Keratinocyte (primary cell): ENCODE measurements around the gene CXCL10.
"Not testable (repeated sequence)": the region's sequence is repeated elsewhere in the genome, so short reads cannot be mapped to it uniquely, and the experiment has no call there.

Experiments
- EZH2 ChIP-seq: IDR thresholded peaks from one replicate; pipeline ENCODE4 v1.6.1; 2012; ENCODE audit warnings: inconsistent platforms, mild to moderate bottlenecking, low read length, moderate library complexity
- TF ChIP-seq, protein P1 (sequence below), 3 experiments: IDR thresholded peaks in 1 of 3; conservative IDR thresholded peaks in 1 of 3; optimal IDR thresholded peaks in 1 of 3; 2 replicates in 2 of 3; 3 replicates in 1 of 3; pipeline versions ENCODE3 to v1.5.1; 2011; ENCODE audit warnings: low read length in 3 of 3, mild to moderate bottlenecking in 3 of 3, moderate library complexity in 2 of 3, control low read depth in 1 of 3, inconsistent platforms in 1 of 3; ENCODE audit not compliant: insufficient read depth in 2 of 3; ENCODE audit errors: extremely low read depth in 1 of 3

DNA sequence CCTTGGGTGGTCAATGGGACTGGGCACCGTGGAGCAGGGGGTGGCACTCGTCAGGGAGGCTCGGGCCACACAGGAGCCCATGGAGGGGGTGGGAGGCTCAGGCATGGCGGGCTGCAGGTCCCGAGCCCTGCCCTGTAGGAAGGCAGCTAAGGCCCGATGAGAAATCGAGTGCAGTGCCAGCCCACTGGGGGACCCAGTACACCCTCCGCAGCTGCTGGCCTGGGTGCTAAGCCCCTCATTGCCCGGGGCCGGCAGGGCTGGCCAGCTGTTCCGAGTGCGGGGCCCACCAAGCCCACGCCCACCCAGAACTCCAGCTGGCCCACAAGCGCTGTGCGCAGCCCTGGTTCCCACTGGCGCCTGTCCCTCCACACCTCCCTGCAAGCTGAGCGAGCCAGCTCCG is 20.0 kb upstream of the CXCL10 start:
- TF ChIP-seq, protein P1, sequence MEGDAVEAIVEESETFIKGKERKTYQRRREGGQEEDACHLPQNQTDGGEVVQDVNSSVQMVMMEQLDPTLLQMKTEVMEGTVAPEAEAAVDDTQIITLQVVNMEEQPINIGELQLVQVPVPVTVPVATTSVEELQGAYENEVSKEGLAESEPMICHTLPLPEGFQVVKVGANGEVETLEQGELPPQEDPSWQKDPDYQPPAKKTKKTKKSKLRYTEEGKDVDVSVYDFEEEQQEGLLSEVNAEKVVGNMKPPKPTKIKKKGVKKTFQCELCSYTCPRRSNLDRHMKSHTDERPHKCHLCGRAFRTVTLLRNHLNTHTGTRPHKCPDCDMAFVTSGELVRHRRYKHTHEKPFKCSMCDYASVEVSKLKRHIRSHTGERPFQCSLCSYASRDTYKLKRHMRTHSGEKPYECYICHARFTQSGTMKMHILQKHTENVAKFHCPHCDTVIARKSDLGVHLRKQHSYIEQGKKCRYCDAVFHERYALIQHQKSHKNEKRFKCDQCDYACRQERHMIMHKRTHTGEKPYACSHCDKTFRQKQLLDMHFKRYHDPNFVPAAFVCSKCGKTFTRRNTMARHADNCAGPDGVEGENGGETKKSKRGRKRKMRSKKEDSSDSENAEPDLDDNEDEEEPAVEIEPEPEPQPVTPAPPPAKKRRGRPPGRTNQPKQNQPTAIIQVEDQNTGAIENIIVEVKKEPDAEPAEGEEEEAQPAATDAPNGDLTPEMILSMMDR (optimal IDR thresholded peaks at IDR 0.05 in 1 of 3, IDR thresholded peaks at IDR 0.05 in 1 of 3, conservative IDR thresholded peaks at IDR 0.05 in 1 of 3; ENCODE audit: extremely low read depth in 1 of 3, insufficient read depth in 2 of 3, low read length in 3 of 3): not testable (repeated sequence)
- not testable (repeated sequence) for TF ChIP-seq EZH2
